GM18873 (cell line): ENCODE data around the gene CLEC5A.
"Not testable (repeated sequence)": the region's sequence is repeated elsewhere in the genome, so short reads cannot be mapped to it uniquely, and the experiment has no call there.

Experiments used
- ATAC-seq: cut with Tn5 transposase; IDR thresholded peaks from one replicate; pipeline ENCODE4 v1.9.1; 2021; ENCODE audit warnings: mild to moderate bottlenecking, moderate library complexity, moderate number of reproducible peaks; ENCODE audit not compliant: unreplicated experiment, low FRiP score

CLEC5A gene

GRCh38 chr7:141946796-141947195, at the start of gene CLEC5A:
Gene CLEC5A (minus strand): TSS chr7:141946974. CDS start chr7:141946292, 682 bp downstream.
- no peak for ATAC-seq

- ATAC-seq, result no peak
Observed at GRCh38 chr7:141993354-141993753, 46.6 kb upstream of the CLEC5A start.

GRCh38 chr7:141992688-141993087, 45.9 kb upstream of the CLEC5A start:
- ATAC-seq, result no peak

GRCh38 chr7:141992156-141992555, 45.4 kb upstream of the CLEC5A start:
- ATAC-seq, result no peak

- no peak for ATAC-seq
Observed at GRCh38 chr7:141991140-141991539, 44.4 kb upstream of the CLEC5A start.

- ATAC-seq, result no peak
Observed at GRCh38 chr7:141990011-141990725, 43.4 kb upstream of the CLEC5A start.

- ATAC-seq, result not testable (repeated sequence)
Observed at GRCh38 chr7:141987803-141988202, 41.0 kb upstream of the CLEC5A start.

GRCh38 chr7:141986923-141987322, 40.1 kb upstream of the CLEC5A start:
- ATAC-seq, result no peak

- ATAC-seq, result not testable (repeated sequence)
Observed at GRCh38 chr7:141985926-141986325, 39.2 kb upstream of the CLEC5A start.

GRCh38 chr7:141979568-141979967, 32.8 kb upstream of the CLEC5A start:
- no peak for ATAC-seq

- no peak for ATAC-seq
Observed at GRCh38 chr7:141978351-141978750, 31.6 kb upstream of the CLEC5A start.

GRCh38 chr7:141976524-141977245, 29.9 kb upstream of the CLEC5A start:
- no peak for ATAC-seq

GRCh38 chr7:141975806-141976523, 29.2 kb upstream of the CLEC5A start:
- ATAC-seq, result no peak

- no peak for ATAC-seq
Observed at GRCh38 chr7:141974831-141975230, 28.1 kb upstream of the CLEC5A start.

- ATAC-seq, result no peak
Observed at GRCh38 chr7:141973673-141974072, 26.9 kb upstream of the CLEC5A start, which contains the start of gene TAS2R38. Gene TAS2R38 (minus strand): TSS chr7:141973773. CDS start chr7:141973689, 84 bp downstream.

GRCh38 chr7:141960687-141961422, 14.1 kb upstream of the CLEC5A start:
- ATAC-seq, result no peak

GRCh38 chr7:141956084-141956483, 9.3 kb upstream of the CLEC5A start:
- no peak for ATAC-seq

GRCh38 chr7:141954334-141954733, 7.6 kb upstream of the CLEC5A start:
- no peak for ATAC-seq

GRCh38 chr7:141952461-141952860, 5.7 kb upstream of the CLEC5A start:
- ATAC-seq, result no peak

- ATAC-seq, result no peak
Observed at GRCh38 chr7:141950806-141951205, 4.0 kb upstream of the CLEC5A start.
